Stomach (tissue), 4 donors: ENCODE data around the gene MRM3.

Experiments used
- EP300 ChIP-seq: sonication (generic); formaldehyde crosslinking; IDR thresholded peaks from one replicate; pipeline ENCODE4 v1.6.1; 2017; ENCODE audit warnings: antibody characterized with exemption
- POLR2A ChIP-seq, 4 donors: fragments of 450-650 bp; IDR thresholded peaks; one replicate each; pipeline ENCODE4 v1.6.1; 2016; ENCODE audit warnings: antibody characterized with exemption in 4 of 4, control low read depth in 2 of 4, mild to moderate bottlenecking in 1 of 4, moderate library complexity in 1 of 4
- TF ChIP-seq, protein P1 (sequence below), 7 experiments: fragments of 450-650 bp in 4 of 7; fragments of 200-600 bp in 3 of 7; sonication (generic) in 3 of 7; IDR thresholded peaks; one replicate each; pipeline ENCODE4 v1.5.1; 2016 to 2019; ENCODE audit warnings: antibody characterized with exemption in 7 of 7, control low read depth in 2 of 7, mild to moderate bottlenecking in 1 of 7

DNA sequence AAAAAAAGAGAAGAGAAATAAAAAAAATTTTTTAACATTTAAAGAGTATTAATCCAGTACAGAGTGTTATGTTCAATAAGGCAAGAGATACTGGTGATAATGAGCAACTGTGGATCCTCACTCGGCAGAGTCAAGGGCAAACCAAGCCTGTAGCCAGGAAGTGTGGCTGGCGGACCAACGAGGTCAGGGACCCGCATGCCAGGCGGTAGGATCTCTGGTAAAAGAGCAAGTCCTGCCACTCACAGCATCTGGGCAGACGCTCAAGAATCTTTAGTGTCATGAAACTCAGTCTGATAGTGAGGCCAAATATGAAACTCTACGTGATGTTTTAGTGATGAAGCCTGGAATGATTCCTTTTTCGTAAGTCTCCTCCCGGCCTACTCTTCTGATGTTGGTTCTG, 21.8 kb upstream of the MRM3 start:
- TF ChIP-seq, protein P1, sequence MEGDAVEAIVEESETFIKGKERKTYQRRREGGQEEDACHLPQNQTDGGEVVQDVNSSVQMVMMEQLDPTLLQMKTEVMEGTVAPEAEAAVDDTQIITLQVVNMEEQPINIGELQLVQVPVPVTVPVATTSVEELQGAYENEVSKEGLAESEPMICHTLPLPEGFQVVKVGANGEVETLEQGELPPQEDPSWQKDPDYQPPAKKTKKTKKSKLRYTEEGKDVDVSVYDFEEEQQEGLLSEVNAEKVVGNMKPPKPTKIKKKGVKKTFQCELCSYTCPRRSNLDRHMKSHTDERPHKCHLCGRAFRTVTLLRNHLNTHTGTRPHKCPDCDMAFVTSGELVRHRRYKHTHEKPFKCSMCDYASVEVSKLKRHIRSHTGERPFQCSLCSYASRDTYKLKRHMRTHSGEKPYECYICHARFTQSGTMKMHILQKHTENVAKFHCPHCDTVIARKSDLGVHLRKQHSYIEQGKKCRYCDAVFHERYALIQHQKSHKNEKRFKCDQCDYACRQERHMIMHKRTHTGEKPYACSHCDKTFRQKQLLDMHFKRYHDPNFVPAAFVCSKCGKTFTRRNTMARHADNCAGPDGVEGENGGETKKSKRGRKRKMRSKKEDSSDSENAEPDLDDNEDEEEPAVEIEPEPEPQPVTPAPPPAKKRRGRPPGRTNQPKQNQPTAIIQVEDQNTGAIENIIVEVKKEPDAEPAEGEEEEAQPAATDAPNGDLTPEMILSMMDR (IDR thresholded peaks at IDR 0.05) = no peak
- no peak for TF ChIP-seq EP300
- no peak for TF ChIP-seq POLR2A (IDR thresholded peaks at IDR 0.05)
